Duodenal mucosa (tissue), 2 donors: ENCODE data around the gene ZFP2.
"Not testable (repeated sequence)": the region's sequence is repeated elsewhere in the genome, so short reads cannot be mapped to it uniquely, and the experiment has no call there.

Experiments used
- H3K27ac ChIP-seq: one replicate; pipeline ENCODE4 v1.7.0; 2013; ENCODE audit warnings: low read depth, low read length
- H3K27me3 ChIP-seq, 2 donors: one replicate each; pipeline ENCODE4 v1.7.0; 2013; ENCODE audit warnings: low read length in 2 of 2, control low read depth in 1 of 2; ENCODE audit not compliant: insufficient read depth in 2 of 2, control insufficient read depth in 1 of 2
- H3K36me3 ChIP-seq, 2 donors: one replicate each; pipeline ENCODE4 v1.7.0; 2013; ENCODE audit warnings: low read length in 2 of 2, control low read depth in 1 of 2; ENCODE audit not compliant: insufficient read depth in 2 of 2, control insufficient read depth in 1 of 2
- H3K4me1 ChIP-seq, 2 donors: one replicate each; pipeline ENCODE4 v1.7.0; 2013; ENCODE audit warnings: low read length in 2 of 2, control low read depth in 1 of 2; ENCODE audit not compliant: insufficient read depth in 2 of 2, control insufficient read depth in 1 of 2
- H3K4me3 ChIP-seq, 2 donors: one replicate each; pipeline ENCODE4 v1.7.0; 2013; ENCODE audit warnings: low read length in 2 of 2, low read depth in 1 of 2
- H3K9ac ChIP-seq, 2 donors: one replicate each; pipeline ENCODE4 v1.7.0; 2013; ENCODE audit warnings: low read length in 2 of 2, low read depth in 1 of 2
- H3K9me3 ChIP-seq, 2 donors: one replicate each; pipeline ENCODE4 v1.7.0; 2013; ENCODE audit warnings: low read length in 2 of 2, control low read depth in 1 of 2; ENCODE audit not compliant: control insufficient read depth in 1 of 2

ZFP2 gene

GRCh38 chr5:178895615-178896571 lies at the start of gene ZFP2:
TSS of gene ZFP2 (plus strand) at chr5:178895913. CDS start at chr5:178931314, 35,401 bp downstream.
- Histone ChIP-seq H3K4me1 (no peaks in the 10 kb centered on the region), H3K27ac (no peak within 1 kb of the TSS), H3K9ac (peak within 1 kb of the TSS; percentile 55 to 72), H3K9me3 (peaks cover 0 to 2% of the 10 kb centered on the region in 2 donors), H3K36me3 (no peaks in the 10 kb centered on the region), H3K4me3 (peak within 1 kb of the TSS; percentile 60 to 81), H3K27me3 (no peaks in the 10 kb centered on the region)

GRCh38 chr5:178849316-178849715 lies 46.4 kb upstream of the ZFP2 start:
- H3K27me3 ChIP-seq: no peaks in the 10 kb centered on the region
- H3K27ac ChIP-seq: no peak overlapping the region
- H3K4me1 ChIP-seq: no peaks in the 10 kb centered on the region
- no peak overlapping the region for H3K9ac ChIP-seq
- no peak overlapping the region for H3K4me3 ChIP-seq
- H3K9me3 ChIP-seq: no peaks in the 10 kb centered on the region
- H3K36me3 ChIP-seq: no peaks in the 10 kb centered on the region

GRCh38 chr5:178851951-178852350 lies 43.8 kb upstream of the ZFP2 start:
- H3K36me3 ChIP-seq: no peaks in the 10 kb centered on the region
- no peaks in the 10 kb centered on the region for H3K27me3 ChIP-seq
- H3K9ac ChIP-seq: no peak overlapping the region
- no peak overlapping the region for H3K27ac ChIP-seq
- no peaks in the 10 kb centered on the region for H3K9me3 ChIP-seq
- no peaks in the 10 kb centered on the region for H3K4me1 ChIP-seq
- no peak overlapping the region for H3K4me3 ChIP-seq

- no peak overlapping the region for H3K9ac ChIP-seq
- H3K4me1 ChIP-seq: no peaks in the 10 kb centered on the region
Measured at GRCh38 chr5:178854284-178854683, 41.4 kb upstream of the ZFP2 start.

GRCh38 chr5:178859625-178860521 lies 35.8 kb upstream of the ZFP2 start, which contains the start of gene ZNF354B:
TSS of gene ZNF354B (plus strand) at chr5:178859953. CDS start at chr5:178861048, 1,095 bp downstream.
- peak within 1 kb of the TSS; percentile 39 to 54 for H3K9ac ChIP-seq
- H3K27ac ChIP-seq: peak within 1 kb of the TSS; percentile 32
- no peaks in the 10 kb centered on the region for H3K9me3 ChIP-seq
- H3K4me1 ChIP-seq: peaks cover 0 to 6% of the 10 kb centered on the region in 2 donors
- H3K27me3 ChIP-seq: no peaks in the 10 kb centered on the region
- H3K4me3 ChIP-seq: peak within 1 kb of the TSS; percentile 66 to 74
- H3K36me3 ChIP-seq: peaks cover 0 to 16% of the 10 kb centered on the region in 2 donors

More at GRCh38 chr5:178854284-178854683, 41.4 kb upstream of the ZFP2 start:
- Histone ChIP-seq H3K36me3 (no peaks in the 10 kb centered on the region), H3K27me3 (no peaks in the 10 kb centered on the region), H3K4me3 (no peak overlapping the region), H3K9me3 (no peaks in the 10 kb centered on the region), H3K27ac (no peak overlapping the region)

- not testable (repeated sequence) for H3K27me3 ChIP-seq, H3K4me1 ChIP-seq, H3K9me3 ChIP-seq, H3K27ac ChIP-seq
- Histone ChIP-seq H3K36me3 (peaks cover under 1 to 16% of the 10 kb centered on the region in 2 donors), H3K4me3 (peak overlapping the region; percentile 66 to 74), H3K9ac (peak overlapping the region; percentile 39 to 54)
Measured at GRCh38 chr5:178860615-178861014, 35.1 kb upstream of the ZFP2 start.

- Histone ChIP-seq H3K4me1 (peaks cover 0 to 6% of the 10 kb centered on the region in 2 donors), H3K36me3 (peaks cover 11 to 24% of the 10 kb centered on the region in 2 donors), H3K27me3 (no peaks in the 10 kb centered on the region), H3K9ac (no peak overlapping the region), H3K4me3 (no peak overlapping the region), H3K9me3 (no peaks in the 10 kb centered on the region), H3K27ac (no peak overlapping the region)
Measured at GRCh38 chr5:178861627-178862026, 34.1 kb upstream of the ZFP2 start.

GRCh38 chr5:178866946-178867345 lies 28.8 kb upstream of the ZFP2 start:
- peaks cover 4 to 5% of the 10 kb centered on the region in 2 donors for H3K9me3 ChIP-seq
- no peaks in the 10 kb centered on the region for H3K27me3 ChIP-seq
- H3K36me3 ChIP-seq: peaks cover 42 to 67% of the 10 kb centered on the region in 2 donors
- H3K4me1 ChIP-seq: no peaks in the 10 kb centered on the region
- no peak overlapping the region for H3K9ac ChIP-seq
- H3K27ac ChIP-seq: no peak overlapping the region
- no peak overlapping the region for H3K4me3 ChIP-seq

- Histone ChIP-seq H3K9ac (no peak overlapping the region), H3K4me3 (no peak overlapping the region), H3K27ac (no peak overlapping the region), H3K4me1 (no peaks in the 10 kb centered on the region), H3K27me3 (no peaks in the 10 kb centered on the region), H3K9me3 (peaks cover 15 to 28% of the 10 kb centered on the region in 2 donors), H3K36me3 (peaks cover 60 to 70% of the 10 kb centered on the region in 2 donors)
Measured at GRCh38 chr5:178869577-178869976, 26.1 kb upstream of the ZFP2 start.
